HG03432 (cell line): Measurements from ENCODE around the gene U2SURP.

Experiments
- ATAC-seq: cut with Tn5 transposase; IDR thresholded peaks from one replicate; pipeline ENCODE4 v1.9.1; 2021; ENCODE audit warnings: mild to moderate bottlenecking, moderate library complexity; ENCODE audit not compliant: unreplicated experiment

The U2SURP gene

GRCh38 chr3:143099210-143099609, 97.8 kb downstream of the U2SURP start:
- no peak for ATAC-seq

DNA sequence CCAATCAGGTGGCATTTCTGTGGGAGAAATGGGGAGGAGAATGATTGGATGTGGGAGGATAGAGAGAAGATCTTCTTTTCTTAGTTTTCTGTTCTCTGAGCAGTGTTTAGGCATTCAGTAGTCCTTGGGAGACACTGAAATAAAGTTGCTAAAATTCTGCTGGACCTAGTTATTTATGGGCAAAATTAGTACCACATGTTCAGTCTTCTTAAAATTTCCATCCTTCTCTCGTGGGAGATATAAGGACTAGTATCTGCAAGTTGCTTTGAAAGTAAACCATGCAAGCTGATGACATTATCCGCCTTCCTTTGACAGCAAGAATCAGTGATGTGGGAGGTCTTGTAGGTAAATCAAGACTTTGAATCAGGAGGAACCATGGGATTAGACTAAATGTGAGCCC, 98.3 kb downstream of the U2SURP start:
- ATAC-seq = no peak

- ATAC-seq = no peak
These were observed 99.1 kb downstream of the U2SURP start for GRCh38 chr3:143100451-143100850.

DNA sequence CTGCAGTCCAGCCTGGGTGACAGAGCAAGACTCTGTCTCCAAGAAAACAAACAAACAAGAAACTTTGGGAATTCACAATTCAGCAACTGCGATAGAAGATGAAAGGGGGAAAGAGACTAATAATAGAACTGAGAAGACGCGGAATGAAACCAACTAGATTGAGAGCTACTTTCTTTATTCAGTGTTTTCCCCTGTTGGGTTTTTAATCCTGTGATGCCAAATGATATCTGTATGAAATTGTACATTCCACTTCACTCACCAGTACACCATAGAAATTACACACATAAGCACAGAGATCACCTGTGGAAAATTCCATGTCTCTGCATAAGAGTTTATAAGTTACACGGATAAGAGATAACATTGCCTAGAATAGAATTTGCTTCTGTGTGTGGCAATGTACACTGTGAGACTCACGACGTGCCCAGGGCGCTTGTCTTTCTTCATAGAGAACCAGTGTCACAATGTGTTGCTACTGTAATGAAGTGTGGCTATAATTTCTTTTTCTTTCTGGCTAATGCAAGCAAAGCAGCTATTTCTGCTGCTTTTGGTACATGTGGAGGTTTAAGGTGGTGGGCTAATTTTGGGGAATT, 100.5 kb downstream of the U2SURP start:
- ATAC-seq = no peak

DNA sequence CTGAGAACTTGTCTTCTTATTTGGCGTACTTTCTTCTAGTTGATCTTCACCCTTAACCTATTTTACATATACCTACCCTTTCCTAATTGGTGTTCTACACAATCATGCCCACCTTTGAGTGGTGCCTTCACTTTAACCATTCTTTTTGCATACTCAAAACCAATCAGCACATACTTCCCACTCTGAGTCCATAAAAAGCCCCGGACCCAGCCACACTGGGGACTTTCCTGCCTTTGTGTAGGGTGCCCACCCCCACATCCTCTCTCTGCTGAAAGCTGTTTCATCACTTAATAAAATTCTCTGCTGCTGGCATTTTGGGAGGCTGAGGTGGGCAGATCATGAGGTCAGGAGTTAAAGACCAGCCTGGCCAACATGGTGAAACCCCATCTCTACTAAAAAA, 102.3 kb downstream of the U2SURP start:
- peak; percentile 67 for ATAC-seq

DNA sequence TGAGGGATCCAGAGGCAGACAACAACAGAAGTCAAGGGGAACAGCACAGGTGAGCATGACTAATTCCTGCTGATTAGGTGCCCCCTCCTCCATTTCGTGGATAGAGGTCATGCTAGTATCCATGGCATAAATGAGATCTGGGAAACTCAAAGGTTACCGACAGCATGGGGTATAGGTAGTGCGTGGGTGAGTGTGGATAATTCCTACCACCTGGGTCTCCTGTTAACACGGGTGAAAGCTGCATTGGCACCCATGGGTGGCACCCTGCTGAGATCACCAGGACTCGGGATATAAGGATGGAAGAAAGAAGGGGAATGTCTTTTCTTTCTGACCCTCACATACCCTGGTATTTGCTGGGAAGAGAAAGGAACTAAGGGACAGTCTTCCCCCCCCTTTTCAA, 103.8 kb downstream of the U2SURP start:
- ATAC-seq = no peak

- no peak for ATAC-seq
These were observed 108.5 kb downstream of the U2SURP start for GRCh38 chr3:143109861-143110260.
